Pancreas (tissue), 10 donors: ENCODE data around the gene POLD1. TPM values are rescaled to one million over a fixed set of nuclear protein-coding genes. Genes with fewer than 3 reads are reported as not detected.

Experiments used
- ATAC-seq, 4 donors: fragments of 200-7000 bp; cut with Tn5 transposase; one replicate each; pipeline versions ENCODE4 v1.8.0 to v1.9.1; 2020; ENCODE audit warnings: mild to moderate bottlenecking in 4 of 4, moderate library complexity in 4 of 4
- DNase-seq, 6 donors: peaks; one replicate each; pipeline ENCODE4 v3.0.0-alpha.2; 2020
- FAIRE-seq: peaks from 2 replicates; lab custom pipeline; 2012; peaks lifted over from hg19 to GRCh38; lab: Jason Lieb, UNC
- H3K27ac ChIP-seq, 4 donors: fragments of 200-600 bp; sonication (generic); 1 replicate in 3 of 4; 2 replicates in 1 of 4; pipeline versions ENCODE4 v1.5.0 to v1.8.0; 2020
- H3K27me3 ChIP-seq, 4 donors: fragments of 200-600 bp; one replicate each; pipeline ENCODE4 v1.8.0; 2021
- H3K36me3 ChIP-seq, 3 donors: fragments of 200-600 bp; sonication (generic) in 1 of 3; one replicate each; pipeline versions ENCODE4 v1.5.0 to v1.8.0; 2020 to 2021
- H3K4me1 ChIP-seq, 3 donors: fragments of 200-600 bp; one replicate each; pipeline ENCODE4 v1.8.0; 2021
- H3K4me3 ChIP-seq, 4 donors: fragments of 200-600 bp; sonication (generic) in 2 of 4; one replicate each; pipeline versions ENCODE4 v1.5.0 to v1.8.0; 2020 to 2021
- H3K9me3 ChIP-seq, 4 donors: fragments of 200-600 bp; one replicate each; pipeline ENCODE4 v1.8.0; 2021
- WGBS, 2 donors: extraction: QIAGEN DNeasy Blood & Tissue Kit; methylation state at CpG; one replicate each; pipeline ENCODE4 v1.1.7; 2013; 5-methylcytosine and 5-hydroxymethylcytosine counted together
- intact Hi-C, 3 donors: fragments of 100-400 bp; cut with DNase I; formaldehyde crosslinking; loops; one replicate each; pipeline versions ENCODE4 v1.11.1 to v1.14.2; 2022
- polyA plus RNA-seq, 2 donors: library from polyadenylated mRNA; stranded (reverse); fragments of 200-250 nt; gene quantifications; one replicate each; pipeline ENCODE4 v1.2.3, GENCODE V29; 2013
- total RNA-seq, 6 donors: library from RNA; stranded (reverse); fragmentation: NEBNext Ultra II Directional in 4 of 6; extraction: Animal tissue kit (Norgen Biotek cat#: 25700) in 4 of 6; gene quantifications; one replicate each; pipeline versions ENCODE4 v1.2.1 to v1.2.4, GENCODE V29; 2021 to 2023
- TF ChIP-seq, protein P1 (sequence below), 4 donors: fragments of 200-600 bp; sonication (generic) in 3 of 4; IDR thresholded peaks; one replicate each; pipeline versions ENCODE4 v1.5.0 to v1.8.0; 2021; ENCODE audit warnings: antibody characterized with exemption in 4 of 4
- donor health status: healthy with polysubstance abuse.
- donor health status: DM: no; HTN: no; CAD: no; lungs with moderate emphysema.
- donor health status: DM: no; HTN: no; CAD: no.
- donor health status: control.
- donor health status: control.
- donor health status: Bipolar disorder and iron deficiency.
- donor health status: DM: yes; HTN: yes; CAD: no.
- donor health status: DM: no; HTN: no; CAD: no.
- donor health status: DM: no; HTN: no; CAD: no.
- donor health status: DM: yes; HTN: yes; CAD: no.

Gene POLD1
- total and polyA plus RNA-seq, 8 donors, result 9.5 to 45.5 (median 13.7) TPM

DNA sequence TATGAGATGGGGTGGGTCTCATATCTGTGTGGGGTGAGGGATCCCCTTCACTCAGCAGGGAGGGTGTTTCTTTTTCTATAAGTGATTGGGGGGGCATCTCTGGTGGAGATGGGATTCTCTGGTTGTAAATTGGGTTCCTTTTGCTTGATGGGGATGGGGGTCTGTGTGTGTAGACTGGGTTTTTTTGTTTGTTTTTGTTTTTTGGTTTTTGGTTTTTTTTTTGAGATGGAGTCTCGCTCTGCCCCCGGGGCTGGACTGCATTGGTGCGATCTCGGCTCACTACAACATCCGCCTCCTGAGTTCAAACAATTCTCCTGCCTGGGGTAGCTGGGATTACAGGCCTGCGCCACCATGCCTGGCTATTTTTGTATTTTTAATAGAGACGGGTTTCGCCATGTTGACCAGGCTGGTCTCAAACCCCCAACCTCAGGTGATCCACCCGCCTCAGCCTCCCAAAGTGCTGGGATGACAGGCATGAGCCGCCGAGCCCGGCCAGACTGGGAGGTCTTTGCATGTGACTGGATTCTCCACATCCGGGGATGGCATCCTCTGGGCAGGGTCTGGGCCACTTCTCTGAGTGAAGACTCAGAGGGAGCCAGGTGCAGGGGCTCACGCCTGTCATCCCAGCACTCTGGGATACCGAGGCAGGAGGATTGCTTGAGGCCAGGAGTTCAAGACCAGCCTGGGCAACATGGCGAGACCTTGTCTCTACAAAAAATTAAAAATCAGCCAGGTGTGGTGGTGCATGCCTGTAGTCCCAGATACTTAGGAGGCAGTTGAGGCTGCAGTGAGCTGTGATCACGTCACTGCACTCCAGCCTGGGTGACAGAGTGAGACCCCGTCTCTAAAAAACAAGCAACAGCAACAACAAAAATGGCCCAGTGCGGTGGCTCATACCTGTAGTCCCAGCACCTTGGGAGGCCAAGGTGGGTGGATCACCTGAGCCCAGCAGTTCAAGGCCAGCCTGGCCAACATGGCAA, 49.3 kb downstream of the POLD1 start:
- ATAC-seq, result no peak

DNA sequence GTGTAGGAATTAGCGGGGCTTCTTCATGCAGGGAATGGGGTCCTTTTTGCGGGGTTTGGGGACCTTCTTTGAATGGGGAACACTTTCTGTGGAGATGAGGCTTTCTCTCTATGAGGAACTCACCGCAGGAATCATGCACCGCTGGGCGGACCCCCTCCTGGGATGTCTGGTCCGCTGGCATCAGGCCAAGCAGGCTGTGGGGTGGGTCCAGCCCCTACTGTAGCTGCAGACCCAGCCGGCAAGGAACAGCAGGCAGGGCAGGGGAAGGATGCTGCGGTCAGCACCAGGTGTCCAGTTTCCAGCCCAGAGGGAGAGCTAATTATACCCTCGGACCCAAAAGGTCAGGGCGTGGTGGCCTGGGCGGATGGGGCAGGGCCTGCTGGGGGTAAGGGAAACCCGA, 50.4 kb downstream of the POLD1 start:
- no peak for ATAC-seq
- H3K9me3 ChIP-seq, result no peaks in the 10 kb centered on the region
- H3K4me1 ChIP-seq, result peaks cover 0 to 6% (median 3%) of the 10 kb centered on the region in 3 donors
- TF ChIP-seq, protein P1, sequence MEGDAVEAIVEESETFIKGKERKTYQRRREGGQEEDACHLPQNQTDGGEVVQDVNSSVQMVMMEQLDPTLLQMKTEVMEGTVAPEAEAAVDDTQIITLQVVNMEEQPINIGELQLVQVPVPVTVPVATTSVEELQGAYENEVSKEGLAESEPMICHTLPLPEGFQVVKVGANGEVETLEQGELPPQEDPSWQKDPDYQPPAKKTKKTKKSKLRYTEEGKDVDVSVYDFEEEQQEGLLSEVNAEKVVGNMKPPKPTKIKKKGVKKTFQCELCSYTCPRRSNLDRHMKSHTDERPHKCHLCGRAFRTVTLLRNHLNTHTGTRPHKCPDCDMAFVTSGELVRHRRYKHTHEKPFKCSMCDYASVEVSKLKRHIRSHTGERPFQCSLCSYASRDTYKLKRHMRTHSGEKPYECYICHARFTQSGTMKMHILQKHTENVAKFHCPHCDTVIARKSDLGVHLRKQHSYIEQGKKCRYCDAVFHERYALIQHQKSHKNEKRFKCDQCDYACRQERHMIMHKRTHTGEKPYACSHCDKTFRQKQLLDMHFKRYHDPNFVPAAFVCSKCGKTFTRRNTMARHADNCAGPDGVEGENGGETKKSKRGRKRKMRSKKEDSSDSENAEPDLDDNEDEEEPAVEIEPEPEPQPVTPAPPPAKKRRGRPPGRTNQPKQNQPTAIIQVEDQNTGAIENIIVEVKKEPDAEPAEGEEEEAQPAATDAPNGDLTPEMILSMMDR (IDR thresholded peaks at IDR 0.05), result no peak
- H3K4me3 ChIP-seq, result no peak overlapping the region
- H3K27ac ChIP-seq, result no peak overlapping the region
- no peaks in the 10 kb centered on the region for H3K36me3 ChIP-seq
- DNase-seq, result peak in 1 of 6 donors; percentile 72
- no peaks in the 10 kb centered on the region for H3K27me3 ChIP-seq
- no peak for FAIRE-seq
- WGBS, 2 donors, result 45 to 61% methylated on average over 12 of the region's 12 CpGs
- intact Hi-C loops, result no loop called here

More for the DNA sequence above, 49.3 kb downstream of the POLD1 start:
- DNase-seq, result no peak
- 79 to 82% methylated on average over 19 of the region's 19 CpGs for whole genome bisulfite sequencing, 2 donors
- no peaks in the 10 kb centered on the region for H3K36me3 ChIP-seq
- H3K9me3 ChIP-seq, result no peaks in the 10 kb centered on the region
- intact Hi-C loops, result no loop called here
- no peaks in the 10 kb centered on the region for H3K27me3 ChIP-seq
- TF ChIP-seq, protein P1 (IDR thresholded peaks at IDR 0.05), result no peak
- H3K4me3 ChIP-seq, result no peak overlapping the region
- H3K27ac ChIP-seq, result no peak overlapping the region
- FAIRE-seq, result no peak
- peaks cover 0 to 6% (median 3%) of the 10 kb centered on the region in 3 donors for H3K4me1 ChIP-seq

DNA sequence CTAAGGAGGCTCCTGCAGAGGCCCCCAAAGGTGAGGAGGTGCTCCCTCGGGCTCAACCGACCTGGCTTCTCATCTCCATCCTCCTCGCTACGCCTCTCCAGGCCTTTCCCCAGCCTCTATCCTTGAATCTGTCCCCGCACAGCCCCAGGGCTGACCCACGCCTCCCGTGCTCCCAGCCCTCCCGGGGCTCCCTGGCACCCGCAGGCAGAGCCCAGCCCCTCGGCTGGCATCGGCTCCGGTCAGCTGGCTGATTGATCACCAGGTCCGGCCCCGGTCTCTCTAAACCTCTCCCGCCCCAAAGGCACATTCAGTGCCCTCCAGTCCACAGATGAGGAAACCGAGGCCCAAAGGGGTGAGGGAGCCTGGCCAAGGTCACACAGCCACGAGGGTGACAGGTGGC, 51.1 kb downstream of the POLD1 start:
- FAIRE-seq, result no peak
- Histone ChIP-seq H3K27me3 (no peaks in the 10 kb centered on the region), H3K4me1 (peaks cover 0 to 6% (median 3%) of the 10 kb centered on the region in 3 donors), H3K4me3 (no peak overlapping the region), H3K9me3 (no peaks in the 10 kb centered on the region), H3K27ac (no peak overlapping the region), H3K36me3 (no peaks in the 10 kb centered on the region)
- intact Hi-C loops, result no loop called here
- WGBS, 2 donors, result 69 to 79% methylated on average over 17 of the region's 17 CpGs
- ATAC-seq, result no peak
- DNase-seq, result no peak
- TF ChIP-seq, protein P1 (IDR thresholded peaks at IDR 0.05), result no peak

DNA sequence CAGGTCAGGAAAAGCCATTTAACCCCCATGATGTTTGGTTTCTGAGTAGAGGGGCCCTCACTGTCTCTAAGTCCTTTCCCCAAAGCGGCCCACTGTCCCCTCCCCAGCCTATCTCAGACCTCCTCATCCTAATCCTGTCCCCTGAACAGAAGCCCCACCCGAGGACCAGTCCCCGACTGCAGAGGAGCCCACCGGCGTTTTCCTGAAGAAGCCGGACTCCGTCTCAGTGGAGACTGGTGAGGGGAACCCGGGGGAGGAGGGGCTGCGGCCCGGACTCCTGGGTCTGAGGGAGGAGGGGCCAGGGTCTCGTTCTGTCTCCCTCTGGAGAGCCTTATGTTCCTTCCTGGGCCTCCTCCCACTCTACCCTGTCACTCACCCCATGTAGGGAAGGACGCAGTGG, 51.5 kb downstream of the POLD1 start:
- DNase-seq, result no peak
- intact Hi-C loops, result no loop called here
- no peak for FAIRE-seq
- H3K4me1 ChIP-seq, result peaks cover 0 to 6% (median 3%) of the 10 kb centered on the region in 3 donors
- no peaks in the 10 kb centered on the region for H3K9me3 ChIP-seq
- no peak for ATAC-seq
- 71 to 74% methylated on average over 12 of the region's 12 CpGs for WGBS, 2 donors
- no peaks in the 10 kb centered on the region for H3K36me3 ChIP-seq
- TF ChIP-seq, protein P1 (IDR thresholded peaks at IDR 0.05), result no peak
- no peaks in the 10 kb centered on the region for H3K27me3 ChIP-seq
- no peak overlapping the region for H3K27ac ChIP-seq
- H3K4me3 ChIP-seq, result no peak overlapping the region
